Activated CD4-positive, alpha-beta T cell treated with anti-CD3 and anti-CD28 coated beads, Interleukin-10, Interleukin-2, amounts not matched to agents 100 ng/mL and 50 ng/mL, durations not matched to agents 16 hours and 8 hours (primary cell): Measurements from ENCODE around the gene ARTN.

Experiments used
- DNase-seq: peaks from one replicate; pipeline ENCODE4 v3.0.0-alpha.2; 2020

Gene ARTN

GRCh38 chr1:43925846-43926245, 7.8 kb upstream of the ARTN start:
- DNase-seq: no peak

DNA sequence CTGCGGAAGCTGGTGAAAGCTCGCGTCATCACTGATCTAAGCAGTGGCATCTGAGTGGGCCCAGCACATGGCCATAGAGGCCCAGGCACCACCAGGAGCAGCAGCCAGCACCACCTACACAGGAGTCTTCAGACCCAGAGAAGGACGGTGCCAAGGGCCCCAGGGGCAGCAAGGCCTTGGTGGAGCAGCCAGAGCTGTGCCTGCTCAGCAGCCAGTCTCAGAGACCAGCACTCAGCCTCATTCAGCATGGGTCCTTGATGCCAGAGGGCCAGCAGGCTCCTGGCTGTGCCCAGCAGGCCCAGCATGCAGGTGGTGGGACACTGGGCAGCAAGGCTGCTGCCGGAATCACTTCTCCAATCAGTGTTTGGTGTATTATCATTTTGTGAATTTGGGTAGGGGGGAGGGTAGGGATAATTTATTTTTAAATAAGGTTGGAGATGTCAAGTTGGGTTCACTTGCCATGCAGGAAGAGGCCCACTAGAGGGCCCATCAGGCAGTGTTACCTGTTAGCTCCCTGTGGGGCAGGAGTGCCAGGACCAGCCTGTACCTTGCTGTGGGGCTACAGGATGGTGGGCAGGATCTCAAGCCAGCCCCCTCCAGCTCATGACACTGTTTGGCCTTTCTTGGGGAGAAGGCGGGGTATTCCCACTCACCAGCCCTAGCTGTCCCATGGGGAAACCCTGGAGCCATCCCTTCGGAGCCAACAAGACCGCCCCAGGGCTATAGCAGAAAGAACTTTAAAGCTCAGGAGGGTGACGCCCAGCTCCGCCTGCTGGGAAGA, 3.2 kb upstream of the ARTN start:
- DNase-seq: peak; percentile 30

DNA sequence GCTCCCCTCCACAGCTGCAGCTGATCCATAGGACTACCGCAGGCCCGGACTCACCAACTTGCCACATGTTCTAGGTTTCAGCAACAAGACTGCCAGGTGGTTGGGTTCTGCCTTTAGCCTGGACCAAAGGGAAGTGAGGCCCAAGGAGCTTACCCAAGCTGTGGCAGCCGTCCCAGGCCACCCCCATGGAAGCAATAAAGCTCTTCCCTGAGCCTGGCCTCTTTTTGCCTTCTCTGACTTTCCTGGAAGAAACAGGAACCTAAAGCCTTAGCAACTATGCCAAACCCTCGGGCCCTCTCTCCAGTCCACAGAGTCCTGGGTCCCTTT, 2.7 kb upstream of the ARTN start:
- DNase-seq: no peak

DNA sequence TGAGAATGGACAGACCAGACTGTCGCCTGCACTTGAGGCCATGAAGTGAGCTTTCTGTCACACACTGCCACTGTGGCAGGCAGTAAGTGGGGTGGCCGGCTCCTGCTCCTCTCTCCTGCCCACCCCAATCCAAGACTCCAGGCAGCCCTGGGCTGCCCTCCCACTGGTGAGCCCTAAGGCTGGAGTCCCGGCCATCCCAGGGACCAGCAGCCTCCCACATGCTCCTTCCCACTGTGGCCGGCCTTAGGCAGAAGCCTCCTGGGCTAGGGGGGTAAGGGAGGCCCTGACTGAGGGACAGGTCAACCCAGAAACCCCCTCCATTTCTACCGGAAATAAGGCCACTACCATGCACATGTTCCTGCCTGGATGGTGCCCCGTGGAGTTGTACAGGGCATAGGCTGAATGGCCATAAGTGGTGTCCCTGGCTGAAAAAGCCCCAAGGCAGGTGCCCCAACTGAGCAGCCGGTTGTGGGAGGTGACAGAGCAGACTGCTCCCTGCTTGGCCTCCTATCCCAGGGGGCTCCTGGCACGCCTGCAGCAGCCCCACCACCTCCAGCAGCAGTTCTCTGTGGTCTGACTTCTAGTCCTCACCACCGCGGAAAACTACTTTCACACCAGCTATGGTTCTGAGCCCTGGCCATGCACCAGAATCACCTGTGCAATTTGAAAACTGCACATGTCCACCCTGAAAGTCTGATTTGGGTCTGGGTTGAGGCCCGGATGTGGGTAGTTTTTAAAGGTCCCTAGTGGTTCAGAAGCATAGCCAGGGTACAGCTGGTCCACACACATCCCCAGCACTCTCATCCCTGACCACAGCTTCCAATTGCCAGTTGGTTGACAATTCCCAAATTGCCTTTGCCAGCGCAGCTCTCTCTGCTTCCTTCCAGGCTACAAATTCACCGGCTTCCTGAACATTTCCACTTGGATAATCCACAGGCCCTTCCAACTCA, 1.6 kb upstream of the ARTN start:
- DNase-seq: no peak

GRCh38 chr1:43932786-43933385, 715 bp upstream of the ARTN start:
- no peak for DNase-seq

DNA sequence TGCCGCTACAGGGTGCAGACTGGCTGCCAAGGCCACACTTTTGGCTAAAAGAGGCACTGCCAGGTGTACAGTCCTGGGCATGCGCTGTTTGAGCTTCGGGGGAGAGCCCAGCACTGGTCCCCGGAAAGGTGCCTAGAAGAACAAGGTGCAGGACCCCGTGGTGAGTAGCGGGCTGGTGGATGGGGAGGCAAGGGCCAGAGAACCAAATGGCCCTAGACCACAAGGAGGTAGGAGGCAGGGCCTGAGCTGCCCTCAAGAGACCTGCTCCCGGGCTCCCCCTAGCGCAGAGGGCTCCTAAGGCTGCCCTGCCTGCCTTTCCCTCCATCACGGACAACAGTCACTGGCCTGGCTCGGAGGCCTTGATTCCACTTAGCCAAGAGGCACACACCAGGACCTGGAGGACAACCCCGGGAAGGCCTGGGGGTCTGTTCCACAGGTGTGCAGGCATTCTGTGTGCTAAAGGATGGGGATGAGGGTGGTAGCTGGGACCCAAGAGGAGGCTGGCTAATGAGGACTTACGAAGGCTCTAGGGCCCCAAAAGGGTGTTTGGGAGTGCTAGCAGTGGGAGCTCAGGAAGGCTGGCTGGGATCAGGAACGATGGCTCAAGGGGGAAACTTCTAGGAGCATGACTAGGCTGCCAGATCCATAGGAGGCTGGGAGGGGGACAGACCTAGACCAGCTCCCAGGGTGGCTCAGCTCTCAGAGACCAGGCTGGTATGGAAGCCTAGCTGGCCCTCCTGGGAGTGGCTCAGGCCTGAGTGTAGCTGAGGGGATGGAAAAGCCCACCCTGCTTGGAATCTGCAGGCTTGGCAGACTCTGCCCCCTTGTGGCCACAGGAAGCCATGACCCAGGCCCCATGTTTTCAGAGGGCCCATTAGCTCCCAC, 742 bp downstream of the ARTN start:
- peak; percentile 70 for DNase-seq

DNA sequence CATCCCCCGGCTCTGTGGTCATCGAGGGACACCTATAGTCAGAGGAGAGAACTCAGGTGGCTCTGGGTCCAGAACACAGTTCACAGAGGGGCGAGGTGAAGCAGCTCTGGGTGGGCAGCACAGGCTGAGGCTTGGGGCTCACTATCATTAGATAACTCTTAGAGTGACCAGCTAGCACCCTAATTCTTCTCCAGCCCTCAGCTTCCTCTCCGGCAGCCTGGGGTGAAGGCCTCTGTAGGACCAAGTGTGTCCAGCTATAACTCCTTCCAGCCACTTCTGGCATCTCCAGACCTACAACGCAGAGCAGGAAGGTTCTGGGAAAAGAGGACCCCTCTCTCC, 1.4 kb downstream of the ARTN start:
- no peak for DNase-seq

DNA sequence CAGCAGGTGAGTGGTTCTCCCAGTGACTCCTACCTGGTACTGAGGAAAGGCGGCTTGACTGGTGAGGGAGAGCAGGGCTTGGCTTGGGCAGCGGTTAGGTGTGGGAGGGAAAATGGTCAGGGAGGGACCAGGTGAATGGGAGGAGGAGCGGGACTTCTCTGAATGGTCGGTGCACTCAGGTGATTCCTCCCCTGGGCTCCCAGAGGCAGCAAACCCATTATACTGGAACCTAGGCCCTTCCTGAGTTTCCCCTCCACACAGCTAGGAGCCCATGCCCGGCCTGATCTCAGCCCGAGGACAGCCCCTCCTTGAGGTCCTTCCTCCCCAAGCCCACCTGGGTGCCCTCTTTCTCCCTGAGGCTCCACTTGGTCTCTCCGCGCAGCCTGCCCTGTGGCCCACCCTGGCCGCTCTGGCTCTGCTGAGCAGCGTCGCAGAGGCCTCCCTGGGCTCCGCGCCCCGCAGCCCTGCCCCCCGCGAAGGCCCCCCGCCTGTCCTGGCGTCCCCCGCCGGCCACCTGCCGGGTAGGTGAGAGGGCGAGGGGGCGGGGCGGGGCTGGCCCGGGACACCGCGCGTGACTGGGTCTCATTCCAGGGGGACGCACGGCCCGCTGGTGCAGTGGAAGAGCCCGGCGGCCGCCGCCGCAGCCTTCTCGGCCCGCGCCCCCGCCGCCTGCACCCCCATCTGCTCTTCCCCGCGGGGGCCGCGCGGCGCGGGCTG, 2.3 kb downstream of the ARTN start:
- no peak for DNase-seq

GRCh38 chr1:43936431-43937151, 3.0 kb downstream of the ARTN start:
- peak; percentile 22 for DNase-seq

DNA sequence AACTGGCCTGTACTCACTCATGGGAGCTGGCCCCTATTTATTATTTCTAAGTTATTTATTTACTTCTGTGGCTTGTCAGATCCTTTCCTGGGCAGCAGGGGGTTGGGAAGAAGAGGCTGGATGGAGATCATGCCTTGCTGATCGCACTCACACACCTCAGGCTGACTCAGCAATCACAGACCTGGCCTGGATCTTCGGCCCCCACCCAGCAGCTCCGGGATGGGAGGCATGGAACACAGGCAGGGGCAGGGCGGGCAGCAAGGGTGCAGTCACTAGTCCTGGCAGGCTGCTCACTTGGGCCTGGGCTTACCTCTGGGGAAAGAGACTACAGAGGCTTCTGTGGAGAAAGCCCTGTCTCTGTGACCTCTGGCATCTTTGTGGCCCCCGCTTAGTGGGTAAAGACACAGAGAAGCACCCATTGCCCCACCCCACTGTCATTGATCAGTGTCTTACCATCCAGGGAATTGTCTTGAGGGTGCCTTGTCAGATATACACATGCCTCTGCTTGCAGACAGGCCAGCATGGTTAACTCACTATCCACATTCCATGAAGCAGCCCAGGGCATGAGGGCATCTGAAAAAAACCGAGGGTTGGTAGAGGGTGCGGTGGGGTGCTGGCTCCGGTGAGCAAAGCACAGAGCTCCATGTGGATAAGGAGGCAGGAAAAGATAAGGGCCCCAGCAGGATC, 3.7 kb downstream of the ARTN start:
- DNase-seq: no peak

- DNase-seq: no peak
These were observed 4.8 kb downstream of the ARTN start for GRCh38 chr1:43938383-43938782.

DNA sequence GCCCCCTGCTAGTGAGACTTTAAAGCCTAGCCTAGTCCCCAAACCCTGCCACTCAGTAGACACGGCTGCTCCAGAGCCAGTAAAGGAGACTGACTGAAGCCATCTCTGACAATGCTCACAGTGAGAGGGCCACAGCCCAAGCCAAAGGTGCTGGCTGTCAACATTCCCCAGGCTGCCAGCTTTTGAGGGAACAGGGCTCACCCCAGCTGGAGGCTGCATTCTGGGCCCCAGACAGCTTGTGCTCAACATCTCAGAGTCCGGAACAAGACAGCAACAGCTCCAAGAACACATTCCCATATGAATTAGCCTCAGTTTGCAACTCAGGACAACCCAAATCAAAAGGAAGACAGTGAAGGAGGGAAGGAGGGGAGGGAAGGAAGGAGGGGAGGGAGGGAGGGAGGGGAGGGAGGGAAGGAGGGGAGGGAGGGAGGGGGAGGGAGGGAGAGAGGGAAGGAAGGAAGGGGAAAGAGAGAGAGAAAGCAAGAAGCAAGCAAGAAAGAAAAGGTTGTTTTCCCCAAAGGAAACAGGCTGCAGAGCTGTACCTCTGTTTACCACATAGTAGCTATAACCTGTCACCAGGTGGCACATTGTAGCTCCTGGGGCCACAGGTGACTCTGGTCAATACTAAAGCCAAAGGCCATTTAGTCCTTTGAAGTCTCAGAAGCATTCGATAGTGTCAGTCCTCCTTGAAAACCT, 5.4 kb downstream of the ARTN start:
- DNase-seq: no peak

DNA sequence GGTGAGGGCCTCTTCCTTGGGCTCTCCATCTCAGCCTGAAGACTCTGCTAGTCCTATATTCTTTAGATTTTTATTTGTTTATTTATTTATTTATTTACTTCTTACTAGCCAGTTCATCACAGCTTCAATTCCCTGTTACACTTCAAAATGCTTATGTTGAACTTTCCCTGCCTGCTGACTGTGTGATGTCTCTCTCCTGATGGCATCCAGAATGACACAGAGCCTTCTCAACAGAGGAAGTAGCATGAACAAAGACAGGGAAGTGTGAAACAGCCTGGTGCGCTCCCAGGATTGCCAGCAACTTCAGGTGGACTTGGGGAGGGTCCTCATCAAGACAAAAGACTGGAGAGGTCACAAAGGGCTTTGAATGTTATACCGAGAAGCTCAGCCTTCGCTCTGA, 8.8 kb downstream of the ARTN start:
- DNase-seq: no peak

DNA sequence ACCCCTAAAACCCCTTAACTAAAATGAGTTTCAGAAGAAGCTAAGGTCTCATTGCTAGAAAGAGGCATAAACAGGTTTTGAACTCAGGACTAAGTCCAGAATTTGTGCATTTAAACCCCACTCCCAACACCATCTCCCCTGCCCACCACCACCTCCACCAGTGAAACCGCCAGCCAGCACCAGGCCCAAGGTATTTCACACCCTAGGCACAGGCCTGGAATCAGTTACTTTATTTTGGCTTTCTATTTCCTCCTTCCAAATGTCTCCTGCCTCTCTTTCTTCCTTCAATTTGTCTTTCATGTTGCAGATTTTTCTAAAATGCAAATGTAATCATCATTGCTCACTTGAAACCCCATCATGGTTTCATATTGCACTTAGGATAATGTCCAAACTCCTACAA, 11.3 kb downstream of the ARTN start:
- DNase-seq: no peak

DNA sequence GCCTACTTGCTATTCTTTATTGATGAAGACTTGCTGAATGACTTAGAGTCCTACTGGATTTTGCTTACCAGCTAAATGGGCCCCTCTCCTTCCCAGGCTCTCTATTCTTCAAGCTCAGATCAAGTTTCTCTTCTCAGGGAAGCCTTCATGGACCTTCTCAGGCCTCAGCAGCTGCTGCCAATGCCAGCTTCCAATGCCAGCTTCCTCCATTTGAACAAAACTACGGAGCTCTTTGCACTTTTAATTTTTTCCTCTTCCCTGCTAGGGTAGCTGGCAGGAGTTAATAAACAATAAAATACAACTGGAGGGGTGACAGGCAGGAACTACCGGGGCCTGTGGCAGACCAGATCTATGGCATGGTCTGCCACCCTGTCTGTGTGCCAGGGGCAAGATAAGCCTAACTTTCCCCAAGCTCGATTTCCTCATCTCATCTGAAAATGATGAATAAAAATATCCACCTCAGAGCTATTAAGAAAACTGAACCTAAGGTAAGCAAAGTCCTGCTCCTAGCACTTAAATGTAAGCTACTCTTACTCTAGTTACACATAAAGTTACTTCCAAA, 12.2 kb downstream of the ARTN start:
- DNase-seq: no peak

DNA sequence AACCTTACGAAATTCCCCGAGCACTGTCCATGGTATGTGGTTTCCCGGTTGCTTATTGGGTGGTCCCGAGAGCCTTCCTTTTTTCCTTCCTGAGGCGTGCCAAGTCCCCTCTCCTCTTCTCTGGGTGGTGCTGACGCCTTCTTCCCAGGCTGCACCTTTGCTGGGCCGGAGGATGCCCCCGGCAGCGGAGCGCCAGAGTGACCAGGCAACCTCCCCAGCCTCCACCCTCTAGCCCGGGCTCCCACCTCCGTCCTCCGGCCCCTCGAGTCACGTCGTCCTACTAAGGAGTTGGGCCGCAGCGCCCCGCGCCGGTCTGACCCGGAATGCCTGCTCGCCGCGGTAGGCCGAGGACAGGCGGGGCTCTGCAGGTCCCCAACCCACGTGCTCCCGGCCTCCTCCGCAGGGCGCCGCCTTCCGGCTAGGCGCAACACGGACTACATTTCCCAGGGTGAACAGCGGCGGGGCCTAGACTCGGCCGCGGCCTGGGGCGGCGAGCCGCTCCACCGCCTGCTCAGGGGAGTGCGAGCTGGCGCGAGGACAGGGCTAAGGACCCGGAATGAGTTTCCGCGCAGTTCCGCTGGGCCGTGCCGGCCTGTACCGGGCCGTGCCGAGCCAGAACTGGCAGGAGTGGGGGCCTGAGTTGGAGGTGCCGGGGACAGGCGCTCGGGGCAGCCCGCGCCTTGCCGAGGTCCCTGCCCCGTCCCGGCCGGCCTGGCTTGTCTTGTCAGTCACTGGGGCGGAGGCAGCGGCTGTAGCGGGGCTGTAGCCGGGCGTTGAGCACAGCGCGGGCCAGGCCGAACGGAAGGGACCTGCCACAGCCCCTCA, 12.8 kb downstream of the ARTN start, which contains the start of gene IPO13:
Gene IPO13 (plus strand): TSS at position 715 of the 825 bp plus-strand sequence. CDS start 651 bp downstream, outside the sequence.
- peak; percentile 98 for DNase-seq

DNA sequence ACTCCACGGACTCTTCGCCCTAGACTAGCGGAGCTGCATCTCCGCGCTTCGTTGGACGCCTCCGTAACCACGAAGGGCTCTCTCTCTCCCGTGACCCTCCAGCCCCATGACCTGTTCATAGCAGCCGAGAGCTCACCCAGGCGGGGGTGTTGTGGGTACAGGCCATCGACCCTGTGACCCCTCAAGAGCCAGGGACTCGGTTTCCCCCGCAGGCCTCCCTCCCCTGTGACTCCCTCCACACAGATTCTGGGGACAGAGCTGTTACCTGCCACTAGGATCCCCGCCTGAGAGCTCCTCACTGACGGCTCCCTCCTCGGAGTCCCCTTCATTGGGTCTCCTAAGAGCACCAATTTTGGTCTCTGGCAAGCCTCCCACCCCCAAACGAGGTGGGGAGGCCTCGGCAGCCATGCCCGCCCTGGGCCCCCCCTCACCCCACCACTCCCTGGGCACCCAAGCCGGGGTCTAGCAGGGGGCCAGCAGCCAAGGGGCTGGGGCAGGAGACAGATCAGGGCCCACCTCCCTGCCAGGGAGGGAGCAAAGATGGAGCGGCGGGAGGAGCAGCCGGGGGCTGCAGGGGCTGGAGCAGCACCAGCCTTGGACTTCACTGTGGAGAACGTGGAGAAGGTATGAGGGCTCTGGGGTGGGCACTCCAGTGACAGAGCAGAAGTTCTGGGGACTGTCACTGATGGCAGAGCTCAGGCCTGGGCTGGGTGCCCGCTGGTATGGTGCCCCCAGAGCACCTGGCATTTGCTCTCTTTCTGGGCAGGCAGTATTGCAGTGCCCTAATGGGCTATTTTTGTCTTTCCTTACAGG, 13.7 kb downstream of the ARTN start:
- no peak for DNase-seq

DNA sequence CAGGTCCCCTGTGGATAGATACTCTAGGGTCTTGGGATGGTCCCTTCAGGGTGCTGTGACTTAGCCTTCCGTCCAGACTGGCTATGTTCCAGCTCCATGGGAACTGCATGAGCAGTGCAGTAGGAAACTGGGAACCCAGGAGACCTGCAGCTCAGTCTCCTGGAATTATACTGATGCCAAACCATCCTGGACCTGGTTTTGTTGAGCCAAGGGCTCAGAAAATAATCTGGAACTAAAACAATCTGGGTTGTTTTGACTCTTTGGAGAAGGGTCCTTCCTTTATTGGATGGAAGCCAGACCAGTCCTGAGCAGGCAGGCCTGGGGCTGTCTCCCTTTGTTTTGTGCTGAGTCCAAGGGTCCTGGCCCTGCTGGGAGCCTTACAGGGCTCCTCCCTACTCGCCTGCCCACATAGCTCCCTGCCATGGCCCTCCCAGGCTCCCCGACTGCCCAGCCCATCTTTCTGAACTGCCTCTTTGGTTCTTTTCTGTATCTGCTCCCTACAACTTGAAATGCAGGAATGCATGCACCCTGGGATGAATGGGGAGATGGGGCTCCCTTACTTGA, 14.4 kb downstream of the ARTN start:
- DNase-seq: no peak
